VCaP (cell line): ENCODE data around the gene RNF112.

ENCODE experiments used
- H3K27ac ChIP-seq: fragments of 450-650 bp; 2 replicates; pipeline ENCODE4 v1.5.1; 2017
- CTCF ChIP-seq: fragments of 450-650 bp; conservative IDR thresholded peaks from 2 replicates; pipeline ENCODE4 v1.5.1; 2017; ENCODE audit warnings: mild to moderate bottlenecking, moderate library complexity

RNF112 gene

GRCh38 chr17:19370493-19370960, 40.5 kb upstream of the RNF112 start:
- TF ChIP-seq CTCF: no peak
- no peak overlapping the region for H3K27ac ChIP-seq

- no peak for TF ChIP-seq CTCF
Measured at GRCh38 chr17:19371259-19372010, 39.6 kb upstream of the RNF112 start.

DNA sequence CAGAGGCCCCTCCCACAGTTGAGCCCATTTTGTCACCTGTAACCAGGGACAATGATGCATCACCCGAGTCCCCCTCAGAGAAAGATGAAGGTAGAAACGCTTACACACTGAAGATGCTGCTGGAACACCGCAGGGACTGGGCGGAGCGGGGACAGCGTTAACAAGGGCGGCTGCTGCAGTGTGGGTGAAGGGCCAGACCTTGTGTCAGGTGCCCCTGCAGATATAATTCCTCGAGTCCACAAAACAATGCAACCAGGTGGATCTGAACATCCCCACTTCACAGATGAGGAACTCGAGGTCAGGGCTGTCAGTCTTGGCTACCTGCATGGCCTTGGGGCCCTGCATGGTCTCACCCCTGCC, 39.0 kb upstream of the RNF112 start:
- no peak for TF ChIP-seq CTCF
- no peak overlapping the region for H3K27ac ChIP-seq

More at GRCh38 chr17:19371259-19372010, 39.6 kb upstream of the RNF112 start:
- no peak overlapping the region for H3K27ac ChIP-seq

DNA sequence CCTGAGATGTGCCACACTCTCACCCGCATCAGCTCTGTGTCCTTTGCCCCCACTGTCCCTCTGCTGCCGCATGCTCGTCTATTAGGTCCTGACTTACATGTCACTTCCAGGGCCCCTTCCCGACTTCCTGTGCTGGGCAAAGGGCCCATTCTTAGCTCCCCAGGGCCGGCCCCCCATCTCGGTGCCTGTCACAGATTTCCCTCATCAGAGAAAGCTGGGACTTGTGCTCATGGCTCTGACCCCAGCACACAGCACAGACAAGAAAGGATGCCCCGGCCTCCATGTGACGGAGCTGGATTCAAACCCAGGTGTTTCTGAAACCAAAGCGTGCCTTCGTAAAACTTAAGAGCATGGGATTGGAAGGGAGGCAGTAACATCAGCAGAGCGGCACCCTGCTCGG, 38.6 kb upstream of the RNF112 start:
- no peak for TF ChIP-seq CTCF
- H3K27ac ChIP-seq: no peak overlapping the region

GRCh38 chr17:19372866-19373504, 38.0 kb upstream of the RNF112 start:
- no peak for TF ChIP-seq CTCF
- H3K27ac ChIP-seq: no peak overlapping the region

- no peak overlapping the region for H3K27ac ChIP-seq
- TF ChIP-seq CTCF: no peak
Measured at GRCh38 chr17:19374136-19374535, 36.9 kb upstream of the RNF112 start.

DNA sequence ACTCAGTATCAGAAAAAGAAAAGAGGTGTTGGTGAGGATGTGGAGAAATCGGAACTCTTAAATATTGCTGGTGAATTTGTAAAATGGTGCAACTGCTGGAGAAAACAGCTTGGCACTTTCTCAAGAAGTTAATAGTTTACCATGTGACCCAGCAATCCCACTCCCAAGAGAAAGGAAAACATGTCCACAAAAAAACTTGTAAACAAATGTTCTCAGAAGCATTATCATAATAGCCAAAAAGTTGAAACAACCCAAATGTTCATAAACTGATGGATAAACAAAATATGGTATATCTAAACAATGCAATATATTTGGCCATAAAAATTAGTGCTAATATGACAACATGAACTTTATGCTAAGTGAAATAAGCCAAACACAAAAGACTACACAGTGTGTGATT, 35.3 kb upstream of the RNF112 start:
- no peak for TF ChIP-seq CTCF
- no peak overlapping the region for H3K27ac ChIP-seq
